ENCODE results near the gene MTHFSD.

DNA sequence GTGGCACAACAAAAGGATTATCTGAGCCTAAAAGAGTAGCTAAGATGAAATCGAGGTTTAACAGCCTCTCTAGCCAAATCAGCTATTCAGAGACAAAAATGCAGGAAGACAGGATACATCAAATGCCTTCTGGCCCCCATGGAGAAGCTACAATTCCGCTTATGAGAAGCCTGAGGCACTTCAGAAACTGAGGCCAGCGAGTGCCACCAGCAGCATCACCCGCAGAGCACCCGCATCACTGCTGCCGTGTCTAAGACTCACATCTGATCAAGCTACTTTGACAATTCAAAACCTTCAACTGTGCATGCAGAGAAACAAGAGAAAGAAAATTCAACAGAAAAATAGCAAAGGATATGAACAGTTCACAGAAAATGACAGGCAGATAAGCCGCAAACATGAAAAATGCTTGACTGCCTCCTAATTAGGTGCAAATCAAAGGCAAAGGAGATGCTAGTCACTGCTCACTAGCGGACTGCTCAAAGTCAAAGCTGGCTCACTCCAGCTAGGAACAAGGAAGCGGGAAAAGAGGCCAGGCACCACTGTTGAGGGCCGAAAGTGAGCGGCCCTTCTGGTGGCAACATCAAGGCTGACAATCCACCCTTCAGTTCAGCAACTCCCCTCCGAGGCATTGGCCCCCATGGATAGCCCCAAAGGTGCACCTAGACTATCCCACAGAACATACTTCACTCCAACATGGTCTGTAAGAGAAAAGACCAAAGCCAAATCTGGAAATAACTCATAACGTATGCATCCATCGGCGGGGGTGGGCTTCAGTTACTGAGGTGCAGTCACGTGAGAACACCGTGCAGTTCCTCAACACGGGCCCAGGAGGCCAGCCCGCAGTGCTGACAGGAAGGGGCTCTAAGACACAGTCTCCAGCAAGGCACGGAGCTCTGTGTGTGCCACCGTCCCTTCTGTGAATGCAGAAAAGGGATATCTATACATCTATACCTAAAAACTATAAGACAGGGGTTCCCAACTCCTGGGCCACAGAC, 12.0 kb downstream of the MTHFSD start:
- TF ChIP-seq, protein P1, sequence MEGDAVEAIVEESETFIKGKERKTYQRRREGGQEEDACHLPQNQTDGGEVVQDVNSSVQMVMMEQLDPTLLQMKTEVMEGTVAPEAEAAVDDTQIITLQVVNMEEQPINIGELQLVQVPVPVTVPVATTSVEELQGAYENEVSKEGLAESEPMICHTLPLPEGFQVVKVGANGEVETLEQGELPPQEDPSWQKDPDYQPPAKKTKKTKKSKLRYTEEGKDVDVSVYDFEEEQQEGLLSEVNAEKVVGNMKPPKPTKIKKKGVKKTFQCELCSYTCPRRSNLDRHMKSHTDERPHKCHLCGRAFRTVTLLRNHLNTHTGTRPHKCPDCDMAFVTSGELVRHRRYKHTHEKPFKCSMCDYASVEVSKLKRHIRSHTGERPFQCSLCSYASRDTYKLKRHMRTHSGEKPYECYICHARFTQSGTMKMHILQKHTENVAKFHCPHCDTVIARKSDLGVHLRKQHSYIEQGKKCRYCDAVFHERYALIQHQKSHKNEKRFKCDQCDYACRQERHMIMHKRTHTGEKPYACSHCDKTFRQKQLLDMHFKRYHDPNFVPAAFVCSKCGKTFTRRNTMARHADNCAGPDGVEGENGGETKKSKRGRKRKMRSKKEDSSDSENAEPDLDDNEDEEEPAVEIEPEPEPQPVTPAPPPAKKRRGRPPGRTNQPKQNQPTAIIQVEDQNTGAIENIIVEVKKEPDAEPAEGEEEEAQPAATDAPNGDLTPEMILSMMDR (IDR thresholded peaks at IDR 0.05; ENCODE audit: extremely low read depth in 1 of 2, insufficient read depth in 1 of 2, low read depth in 1 of 2, low read length in 2 of 2) = no peak
- no peak for TF ChIP-seq POLR2A (IDR thresholded peaks at IDR 0.05; ENCODE audit: low read depth, low read length)
